Astrocyte (in vitro differentiated cells and primary cell): ENCODE data around the gene IFT27. TPM values are rescaled to one million over a fixed set of nuclear protein-coding genes. Genes with fewer than 3 reads are reported as not detected.

Source experiments
- DNase-seq: peaks from one replicate; pipeline ENCODE4 v3.0.0-alpha.2; 2010; ENCODE audit warnings: low read depth
- FAIRE-seq: peaks from 2 replicates; lab custom pipeline; 2011; peaks lifted over from hg19 to GRCh38; lab: Jason Lieb, UNC
- H2AFZ ChIP-seq: 2 replicates; pipeline ENCODE4 v1.6.0; 2012; ENCODE audit warnings: low read depth, low read length, inconsistent platforms
- H3K27ac ChIP-seq: 2 replicates; pipeline ENCODE4 v1.5.1; 2011; ENCODE audit warnings: low read depth, low read length, inconsistent platforms
- H3K27me3 ChIP-seq: 2 replicates; pipeline ENCODE4 v1.6.0; 2011; ENCODE audit warnings: low read length, inconsistent platforms; ENCODE audit not compliant: insufficient read depth
- H3K36me3 ChIP-seq: 2 replicates; pipeline ENCODE4 v1.5.1; 2011; ENCODE audit warnings: low read length, inconsistent platforms; ENCODE audit not compliant: insufficient read depth
- H3K4me1 ChIP-seq: 2 replicates; pipeline ENCODE4 v1.5.1; 2011; ENCODE audit warnings: low read length, inconsistent platforms; ENCODE audit not compliant: insufficient read depth
- H3K4me2 ChIP-seq: 2 replicates; pipeline ENCODE4 v1.6.0; 2012; ENCODE audit warnings: low read length, inconsistent platforms
- H3K4me3 ChIP-seq: 2 replicates; pipeline ENCODE4 v1.5.1; 2011; ENCODE audit warnings: low read depth, mild to moderate bottlenecking, low read length, inconsistent platforms; ENCODE audit not compliant: insufficient read depth
- H3K79me2 ChIP-seq: 2 replicates; pipeline ENCODE4 v1.6.0; 2012; ENCODE audit warnings: mild to moderate bottlenecking, low read length, inconsistent platforms; ENCODE audit not compliant: insufficient read depth
- H3K9ac ChIP-seq: 2 replicates; pipeline ENCODE4 v1.6.0; 2012; ENCODE audit warnings: mild to moderate bottlenecking, low read length, inconsistent platforms
- H3K9me3 ChIP-seq: 2 replicates; pipeline ENCODE4 v1.5.1; 2012; ENCODE audit warnings: low read depth, mild to moderate bottlenecking, low read length, inconsistent platforms; ENCODE audit not compliant: insufficient read depth
- H4K20me1 ChIP-seq: 2 replicates; pipeline ENCODE4 v1.6.0; 2012; ENCODE audit warnings: low read length, inconsistent platforms; ENCODE audit not compliant: insufficient read depth
- H3K27ac Mint-ChIP-seq: one replicate; pipeline ENCODE4 v1.8.0; 2021; ENCODE audit warnings: mild to moderate bottlenecking, mixed read lengths; ENCODE audit not compliant: unreplicated experiment
- H3K27me3 Mint-ChIP-seq: one replicate; pipeline ENCODE4 v1.8.0; 2021; ENCODE audit warnings: low read depth, mixed read lengths; ENCODE audit not compliant: unreplicated experiment
- H3K36me3 Mint-ChIP-seq: one replicate; pipeline ENCODE4 v1.8.0; 2021; ENCODE audit warnings: low read depth, mixed read lengths; ENCODE audit not compliant: unreplicated experiment
- H3K4me1 Mint-ChIP-seq: one replicate; pipeline ENCODE4 v1.8.0; 2021; ENCODE audit warnings: low read depth, mixed read lengths; ENCODE audit not compliant: unreplicated experiment
- H3K4me3 Mint-ChIP-seq: one replicate; pipeline ENCODE4 v1.8.0; 2021; ENCODE audit warnings: mild to moderate bottlenecking, moderate library complexity, mixed read lengths; ENCODE audit not compliant: unreplicated experiment
- H3K9me3 Mint-ChIP-seq: one replicate; pipeline ENCODE4 v1.8.0; 2021; ENCODE audit warnings: mild to moderate bottlenecking, mixed read lengths; ENCODE audit not compliant: unreplicated experiment
- CTCF ChIP-seq: IDR thresholded peaks from 2 replicates; pipeline ENCODE4 v1.5.1; 2011; ENCODE audit warnings: low read depth, mild to moderate bottlenecking, inconsistent platforms, low read length, moderate library complexity; ENCODE audit not compliant: insufficient read depth
- EZH2 ChIP-seq: IDR thresholded peaks from 2 replicates; pipeline ENCODE4 v1.6.1; 2012; ENCODE audit warnings: mild to moderate bottlenecking, low read length, inconsistent platforms; ENCODE audit not compliant: insufficient read depth
- total RNA-seq: library from RNA; stranded (reverse); gene quantifications from 2 replicates; pipeline ENCODE4 v1.2.1, GENCODE V29; 2021

Gene IFT27
- total RNA-seq, 1 donor from 2014 or later: 30.1 TPM

- Histone ChIP-seq H3K27ac (no peak within 1 kb of the TSS), H3K9me3 (no peaks in the 10 kb centered on the region), H3K36me3 (no peaks in the 10 kb centered on the region), H3K79me2 (no peaks in the 10 kb centered on the region), H3K27me3 (peaks cover 69% of the 10 kb centered on the region), H3K9ac (no peak within 1 kb of the TSS), H2AFZ (no peak within 1 kb of the TSS), H3K4me3 (peak within 1 kb of the TSS; percentile 15), H4K20me1 (no peaks in the 10 kb centered on the region), H3K4me1 (no peaks in the 10 kb centered on the region), H3K4me2 (peak within 1 kb of the TSS; percentile 68)
- Mint-ChIP-seq H3K36me3 (no peaks in the 10 kb centered on the region), H3K9me3 (no peaks in the 10 kb centered on the region), H3K4me3 (peak within 1 kb of the TSS; percentile 74), H3K27ac (no peak within 1 kb of the TSS), H3K27me3 (peaks cover 80% of the 10 kb centered on the region), H3K4me1 (peaks cover 18% of the 10 kb centered on the region)
- peak; percentile 3 for DNase-seq
- TF ChIP-seq CTCF: no peak
- TF ChIP-seq EZH2: peak; percentile 73
- no peak for FAIRE-seq
These were observed 41.0 kb upstream of the IFT27 start, which contains the start of gene PVALB for GRCh38 chr22:36816636-36817524. PVALB (minus strand) TSS chr22:36817035; CDS start chr22:36817005, 30 bp downstream.

- Histone ChIP-seq H3K9ac (no peak overlapping the region), H3K4me3 (no peak overlapping the region), H2AFZ (no peak overlapping the region), H3K27me3 (peaks cover 69% of the 10 kb centered on the region), H3K4me1 (no peaks in the 10 kb centered on the region), H3K36me3 (no peaks in the 10 kb centered on the region), H4K20me1 (no peaks in the 10 kb centered on the region), H3K4me2 (no peak overlapping the region), H3K27ac (no peak overlapping the region), H3K9me3 (no peaks in the 10 kb centered on the region), H3K79me2 (no peaks in the 10 kb centered on the region)
- peak overlapping the region; percentile 50 for H3K4me3 Mint-ChIP-seq
- TF ChIP-seq CTCF (no peak), EZH2 (peak; percentile 11)
- H3K36me3 Mint-ChIP-seq: no peaks in the 10 kb centered on the region
- no peak overlapping the region for H3K27ac Mint-ChIP-seq
- H3K4me1 Mint-ChIP-seq: peaks cover 18% of the 10 kb centered on the region
- FAIRE-seq (no peak), DNase-seq (no peak)
- H3K9me3 Mint-ChIP-seq: no peaks in the 10 kb centered on the region
- H3K27me3 Mint-ChIP-seq: peaks cover 83% of the 10 kb centered on the region
These were observed 40.4 kb upstream of the IFT27 start for GRCh38 chr22:36816339-36816635.
